HG03108 (cell line): ENCODE measurements around the gene UNC5A.
"Not testable (repeated sequence)": the region's sequence is repeated elsewhere in the genome, so short reads cannot be mapped to it uniquely, and the experiment has no call there.

Source experiments
- ATAC-seq: cut with Tn5 transposase; IDR thresholded peaks from one replicate; pipeline ENCODE4 v1.9.1; 2021; ENCODE audit warnings: moderate library complexity; ENCODE audit not compliant: unreplicated experiment

The UNC5A gene

DNA sequence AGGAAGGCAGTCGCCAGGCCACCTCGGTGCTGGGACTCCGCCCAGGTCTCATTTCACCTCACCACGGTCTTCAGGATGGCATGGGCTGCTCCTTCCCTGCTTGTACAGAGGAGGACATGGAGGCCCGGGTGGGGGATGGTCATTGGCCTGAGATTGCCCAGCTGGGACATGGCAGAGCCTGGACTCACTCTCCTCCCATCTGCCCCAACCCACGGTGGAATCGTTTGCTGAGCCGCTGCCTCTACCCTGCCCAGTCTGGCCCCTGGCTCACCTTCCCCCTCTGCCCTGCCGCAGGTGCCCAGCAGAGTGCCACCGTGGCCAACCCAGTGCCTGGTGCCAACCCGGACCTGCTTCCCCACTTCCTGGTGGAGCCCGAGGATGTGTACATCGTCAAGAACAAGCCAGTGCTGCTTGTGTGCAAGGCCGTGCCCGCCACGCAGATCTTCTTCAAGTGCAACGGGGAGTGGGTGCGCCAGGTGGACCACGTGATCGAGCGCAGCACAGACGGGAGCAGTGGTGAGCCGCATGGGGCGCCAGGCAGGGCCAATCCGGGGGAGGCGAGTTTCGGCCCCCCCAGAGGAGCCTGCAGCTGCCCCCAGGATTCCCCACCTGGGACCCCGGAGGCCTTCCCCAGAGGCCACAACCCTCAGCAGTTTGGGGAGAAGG lies 52.1 kb downstream of the UNC5A start:
- ATAC-seq = no peak

DNA sequence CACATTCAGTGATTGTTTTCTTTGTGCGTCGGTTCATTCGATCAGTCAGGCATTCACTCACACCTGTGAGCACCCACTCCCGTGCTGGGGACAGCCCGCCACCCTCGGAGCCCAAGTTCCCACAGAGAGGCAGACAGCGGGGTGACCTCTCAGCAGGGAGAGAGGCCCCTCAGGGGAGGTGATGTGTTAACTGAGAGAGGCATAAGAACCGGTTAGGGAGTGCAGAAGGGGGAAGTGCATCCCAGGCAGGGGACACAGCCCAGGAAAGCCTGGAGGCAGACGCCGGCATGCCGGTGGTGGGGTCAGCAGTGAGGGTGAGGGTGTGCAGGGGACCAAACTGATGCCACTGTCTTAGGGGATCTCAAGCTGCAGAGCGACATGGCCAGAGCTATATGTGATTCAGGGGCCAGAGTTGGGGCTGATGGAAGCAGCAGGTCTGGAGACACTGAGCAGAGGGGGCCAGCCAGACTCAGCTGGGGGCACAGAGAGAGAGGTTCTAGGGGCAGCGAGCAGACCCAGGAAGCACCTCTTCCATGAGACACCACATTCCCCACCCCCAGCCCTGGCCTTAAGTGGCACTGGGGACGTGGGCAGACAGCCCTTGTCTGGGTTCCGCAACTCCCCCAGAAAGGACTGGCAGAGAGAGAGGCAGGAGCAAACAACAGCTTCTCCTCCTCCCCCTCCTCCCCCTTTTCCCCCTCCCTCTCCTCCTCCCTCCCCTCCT lies 52.8 kb downstream of the UNC5A start:
- ATAC-seq = no peak

DNA sequence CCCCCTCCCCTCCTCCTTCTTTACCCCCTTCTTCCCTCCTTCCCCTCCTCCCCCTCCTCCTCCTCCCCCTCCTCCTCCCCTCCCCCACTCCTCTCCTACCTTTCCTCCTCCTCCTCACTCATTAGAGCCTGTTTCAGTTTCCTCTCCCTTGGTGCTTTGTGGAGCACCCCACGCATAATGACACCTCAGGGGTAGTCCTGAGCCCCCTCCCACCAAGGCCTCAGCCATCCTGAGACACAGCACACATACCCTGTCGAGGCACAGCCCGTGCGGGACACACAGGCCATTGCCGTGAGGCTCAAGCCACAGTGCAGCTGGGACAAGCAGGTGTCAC lies 53.4 kb downstream of the UNC5A start:
- no peak for ATAC-seq

DNA sequence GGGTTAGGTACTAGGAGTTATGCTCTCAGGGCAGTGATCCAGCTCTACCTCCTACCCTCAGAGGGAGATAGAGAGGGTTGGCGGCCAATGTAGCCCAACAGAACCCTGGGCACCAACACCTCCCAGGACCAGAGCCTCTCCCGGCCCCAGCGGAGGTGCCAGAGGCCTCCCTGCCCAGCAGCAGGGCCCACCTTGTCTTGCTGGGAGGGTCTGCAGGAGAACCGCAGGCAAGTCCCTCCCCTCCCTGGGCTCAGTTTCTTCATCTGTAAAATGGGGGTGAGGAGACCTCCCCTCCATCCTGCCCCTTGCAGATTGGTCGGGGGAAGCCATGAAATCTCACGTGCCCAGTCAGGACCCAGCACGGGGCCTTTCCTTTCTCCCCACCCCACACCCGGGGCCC lies 54.4 kb downstream of the UNC5A start:
- no peak for ATAC-seq

DNA sequence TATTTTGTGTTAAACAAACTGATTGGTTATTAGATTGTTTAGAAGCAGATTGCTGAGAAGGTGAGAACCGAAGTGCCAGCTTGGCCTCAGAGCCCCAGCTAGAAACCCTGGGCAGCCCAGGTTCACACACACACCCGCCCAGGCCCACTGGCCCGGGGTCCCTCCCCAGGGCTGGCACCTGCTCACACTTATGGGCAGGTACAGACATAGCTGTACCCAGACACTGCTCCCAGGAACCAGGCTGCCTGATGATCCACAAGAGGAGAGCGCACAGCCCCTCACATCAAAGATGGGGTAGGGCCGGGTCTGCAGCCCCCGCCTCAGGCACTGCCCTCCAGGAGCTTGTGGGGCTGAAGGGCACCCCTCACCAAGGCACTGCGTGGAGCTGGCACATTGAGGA lies 55.6 kb downstream of the UNC5A start:
- ATAC-seq = no peak

DNA sequence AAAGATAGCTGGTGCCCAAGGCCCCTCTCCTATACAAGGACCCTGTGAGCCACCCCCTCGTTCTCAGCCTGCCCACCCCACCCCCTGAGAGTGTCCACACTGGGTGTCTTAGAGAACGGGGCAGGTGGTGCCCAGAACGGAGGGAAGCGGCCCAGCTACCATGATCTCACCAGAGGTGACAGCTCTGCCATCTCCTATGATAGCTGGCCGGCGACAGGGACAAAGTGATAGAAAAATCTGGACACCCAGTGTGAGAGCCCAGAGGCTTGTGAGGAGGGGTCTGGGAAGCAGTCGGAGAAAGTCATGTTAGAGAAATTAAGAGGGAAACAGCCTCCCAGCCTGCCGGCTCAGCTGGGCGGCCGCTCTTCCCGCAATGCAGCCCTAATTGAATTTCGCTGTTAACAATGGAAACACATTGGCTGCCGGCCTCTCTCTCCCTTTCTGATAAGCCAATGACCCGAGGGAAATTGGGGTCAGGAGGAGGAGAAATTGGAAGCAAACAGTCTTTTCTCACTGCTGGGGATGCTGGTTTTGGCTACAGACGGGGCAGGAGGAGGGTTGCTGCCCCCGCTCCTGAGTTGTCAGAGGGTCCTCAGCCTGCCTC lies 56.5 kb downstream of the UNC5A start:
- ATAC-seq = no peak

DNA sequence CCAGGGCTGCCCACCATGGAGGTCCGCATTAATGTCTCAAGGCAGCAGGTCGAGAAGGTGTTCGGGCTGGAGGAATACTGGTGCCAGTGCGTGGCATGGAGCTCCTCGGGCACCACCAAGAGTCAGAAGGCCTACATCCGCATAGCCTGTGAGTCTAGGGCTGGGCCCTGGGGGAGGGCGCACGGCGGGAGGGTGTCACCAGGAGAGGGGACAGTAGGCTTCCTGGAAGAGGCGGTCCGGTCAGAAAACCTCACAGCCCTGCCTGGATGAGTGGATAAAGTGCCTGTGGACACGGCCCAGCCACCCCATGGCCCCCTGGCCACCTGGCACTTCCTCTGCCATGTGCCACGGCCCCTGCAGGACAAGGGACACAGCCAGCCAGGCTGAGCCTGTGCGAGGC lies 57.8 kb downstream of the UNC5A start:
- no peak for ATAC-seq

DNA sequence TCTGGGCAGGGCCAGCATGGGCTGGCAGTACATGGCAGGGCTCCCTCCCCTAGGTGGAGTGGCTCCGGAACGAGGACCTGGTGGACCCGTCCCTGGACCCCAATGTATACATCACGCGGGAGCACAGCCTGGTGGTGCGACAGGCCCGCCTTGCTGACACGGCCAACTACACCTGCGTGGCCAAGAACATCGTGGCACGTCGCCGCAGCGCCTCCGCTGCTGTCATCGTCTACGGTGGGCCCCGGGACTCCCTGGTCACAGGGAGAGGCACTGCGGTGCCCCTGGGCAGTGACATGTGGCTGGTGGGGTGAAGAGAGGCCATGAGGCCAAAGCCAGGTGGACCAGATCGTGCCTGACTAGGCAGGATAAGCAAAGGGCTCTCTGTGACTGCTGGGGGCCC lies 58.4 kb downstream of the UNC5A start:
- no peak for ATAC-seq

DNA sequence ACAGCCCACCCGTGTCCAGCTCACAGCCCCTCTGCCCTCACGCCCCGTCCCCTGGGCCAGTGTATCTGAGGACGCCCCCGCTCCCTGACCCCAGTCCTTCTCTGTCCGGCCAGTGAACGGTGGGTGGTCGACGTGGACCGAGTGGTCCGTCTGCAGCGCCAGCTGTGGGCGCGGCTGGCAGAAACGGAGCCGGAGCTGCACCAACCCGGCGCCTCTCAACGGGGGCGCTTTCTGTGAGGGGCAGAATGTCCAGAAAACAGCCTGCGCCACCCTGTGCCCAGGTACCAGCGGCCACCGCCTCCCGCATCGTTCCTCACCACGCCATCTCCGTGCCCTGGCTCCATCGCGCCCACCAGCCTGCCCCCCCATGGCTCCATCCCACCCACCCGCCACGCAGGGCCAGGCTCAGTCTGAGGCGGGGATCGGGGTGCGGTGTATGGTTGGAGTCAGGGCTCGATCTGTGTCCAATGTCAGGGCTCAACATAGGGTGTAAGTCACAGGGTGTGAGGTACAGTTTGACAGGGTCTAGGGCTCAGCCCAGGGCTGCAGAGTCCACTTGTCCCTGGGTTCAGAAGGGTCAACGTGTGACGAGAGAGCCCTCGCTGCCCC lies 59.2 kb downstream of the UNC5A start:
- ATAC-seq = no peak

DNA sequence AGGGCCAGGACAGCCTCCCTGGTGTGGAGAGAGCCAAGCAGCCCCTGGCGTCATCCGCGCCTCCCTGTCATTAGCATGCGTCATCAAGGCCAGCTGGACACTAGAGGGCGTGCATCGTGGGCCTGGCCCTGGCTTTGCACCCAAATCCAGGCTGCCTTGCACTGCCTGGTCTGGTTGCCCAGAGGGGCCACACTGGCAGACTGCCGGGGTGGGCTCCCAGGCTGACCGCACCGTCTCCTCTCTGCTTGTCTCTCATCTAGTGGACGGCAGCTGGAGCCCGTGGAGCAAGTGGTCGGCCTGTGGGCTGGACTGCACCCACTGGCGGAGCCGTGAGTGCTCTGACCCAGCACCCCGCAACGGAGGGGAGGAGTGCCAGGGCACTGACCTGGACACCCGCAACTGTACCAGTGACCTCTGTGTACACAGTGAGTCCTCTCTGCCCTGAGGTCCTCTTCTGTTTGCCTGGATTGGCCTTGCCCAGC lies 59.8 kb downstream of the UNC5A start:
- no peak for ATAC-seq

DNA sequence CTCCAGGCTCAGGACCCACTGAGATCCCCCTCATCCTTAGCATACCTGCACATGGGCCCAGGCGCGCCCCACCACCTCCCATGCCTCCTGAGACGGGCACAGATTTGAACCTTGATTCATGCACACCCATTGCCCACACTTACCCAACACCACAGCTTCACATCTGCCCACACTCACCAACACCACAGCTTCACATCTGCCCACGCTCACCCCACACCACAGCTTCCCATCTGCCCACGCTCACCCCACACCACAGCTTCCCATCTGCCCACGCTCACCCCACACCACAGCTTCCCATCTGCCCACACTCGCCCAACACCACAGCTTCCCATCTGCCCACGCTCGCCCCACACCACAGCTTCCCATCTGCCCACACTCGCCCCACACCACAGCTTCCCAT lies 60.3 kb downstream of the UNC5A start:
- not testable (repeated sequence) for ATAC-seq

DNA sequence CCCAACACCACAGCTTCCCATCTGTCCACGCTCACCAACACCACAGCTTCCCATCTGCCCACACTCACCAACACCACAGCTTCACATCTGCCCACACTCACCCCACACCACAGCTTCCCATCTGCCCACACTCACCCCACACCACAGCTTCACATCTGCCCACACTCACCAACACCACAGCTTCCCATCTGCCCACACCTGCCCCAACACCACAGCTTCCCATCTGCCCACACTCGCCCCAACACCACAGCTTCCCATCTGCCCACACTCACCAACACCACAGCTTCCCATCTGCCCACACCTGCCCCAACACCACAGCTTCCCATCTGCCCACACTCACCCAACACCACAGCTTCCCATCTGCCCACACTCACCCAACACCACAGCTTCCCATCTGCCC lies 62.2 kb downstream of the UNC5A start:
- not testable (repeated sequence) for ATAC-seq

DNA sequence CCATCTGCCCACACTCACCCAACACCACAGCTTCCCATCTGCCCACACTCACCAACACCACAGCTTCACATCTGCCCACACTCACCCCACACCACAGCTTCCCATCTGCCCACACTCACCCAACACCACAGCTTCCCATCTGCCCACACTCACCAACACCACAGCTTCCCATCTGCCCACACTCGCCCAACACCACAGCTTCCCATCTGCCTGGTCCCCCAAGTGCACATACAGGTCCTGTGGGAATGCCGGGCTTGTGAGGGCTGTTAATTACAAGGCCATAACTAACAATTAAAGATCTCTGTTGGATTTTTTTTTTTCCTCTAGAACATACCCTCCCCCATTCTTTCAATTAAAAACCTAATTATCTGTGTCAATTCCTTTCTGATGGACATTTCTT lies 62.7 kb downstream of the UNC5A start:
- not testable (repeated sequence) for ATAC-seq

DNA sequence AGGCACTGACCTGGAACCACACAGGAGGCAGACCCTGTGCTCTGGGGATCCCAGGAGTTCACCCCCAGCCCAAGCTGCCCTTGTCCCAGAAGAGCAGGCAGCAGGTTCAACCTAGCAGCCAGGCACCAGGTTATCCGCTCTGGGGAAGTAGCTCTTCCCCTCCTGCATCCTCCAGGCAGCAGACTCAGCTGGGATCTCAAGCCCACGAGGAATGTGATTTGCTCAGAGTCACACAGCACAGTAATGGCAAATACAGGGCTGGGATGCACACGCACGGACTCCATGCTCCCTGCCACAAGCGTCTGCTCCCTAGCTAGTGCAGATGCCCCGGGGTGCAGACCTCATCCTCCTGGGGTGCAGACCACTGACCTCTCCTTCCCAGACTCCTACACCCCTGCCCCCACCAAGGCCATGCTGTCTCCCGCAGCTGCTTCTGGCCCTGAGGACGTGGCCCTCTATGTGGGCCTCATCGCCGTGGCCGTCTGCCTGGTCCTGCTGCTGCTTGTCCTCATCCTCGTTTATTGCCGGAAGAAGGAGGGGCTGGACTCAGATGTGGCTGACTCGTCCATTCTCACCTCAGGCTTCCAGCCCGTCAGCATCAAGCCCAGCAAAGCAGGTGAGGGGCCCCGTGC lies 63.3 kb downstream of the UNC5A start:
- no peak for ATAC-seq

DNA sequence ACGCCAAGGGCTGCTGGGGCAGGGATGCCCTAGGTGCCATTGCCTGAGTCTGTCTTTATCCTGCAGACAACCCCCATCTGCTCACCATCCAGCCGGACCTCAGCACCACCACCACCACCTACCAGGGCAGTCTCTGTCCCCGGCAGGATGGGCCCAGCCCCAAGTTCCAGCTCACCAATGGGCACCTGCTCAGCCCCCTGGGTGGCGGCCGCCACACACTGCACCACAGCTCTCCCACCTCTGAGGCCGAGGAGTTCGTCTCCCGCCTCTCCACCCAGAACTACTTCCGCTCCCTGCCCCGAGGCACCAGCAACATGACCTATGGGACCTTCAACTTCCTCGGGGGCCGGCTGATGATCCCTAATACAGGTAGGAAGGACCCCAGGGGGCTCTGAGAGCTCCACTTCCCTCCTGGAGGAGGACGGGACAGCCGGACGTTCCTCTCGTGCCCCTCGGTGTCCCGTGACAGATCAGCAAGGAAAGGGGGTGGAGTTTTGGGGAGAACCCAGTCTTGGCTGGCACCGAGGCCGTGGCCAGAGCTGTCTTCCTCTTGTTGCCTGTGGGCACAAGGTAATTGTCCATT lies 63.9 kb downstream of the UNC5A start:
- no peak for ATAC-seq

DNA sequence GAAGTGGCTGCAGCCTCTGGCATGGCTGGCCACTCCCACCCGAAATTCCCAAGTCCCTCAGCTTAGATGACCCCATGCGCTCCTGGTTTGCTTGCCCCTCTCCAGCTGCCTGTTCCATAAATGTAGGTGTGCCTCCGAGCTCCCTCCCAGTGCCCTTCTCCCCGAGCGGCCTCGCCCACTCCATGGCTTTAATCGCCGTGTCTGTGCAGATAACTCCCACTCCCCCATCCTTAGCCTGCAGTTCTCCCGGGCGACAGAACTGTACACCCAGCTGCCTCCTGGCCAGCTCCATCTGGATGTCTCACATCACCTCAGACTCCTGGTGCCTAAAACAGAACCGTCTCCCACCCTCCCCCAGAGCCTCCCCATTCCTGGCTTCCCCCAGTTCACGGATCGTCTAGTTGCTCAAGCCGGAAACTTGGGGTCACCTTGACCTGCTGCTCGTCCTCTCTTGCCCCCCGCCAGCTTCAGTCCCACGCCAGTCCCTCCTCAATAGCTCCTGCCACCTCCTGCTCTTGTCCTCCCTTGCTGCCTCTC lies 64.7 kb downstream of the UNC5A start:
- no peak for ATAC-seq

DNA sequence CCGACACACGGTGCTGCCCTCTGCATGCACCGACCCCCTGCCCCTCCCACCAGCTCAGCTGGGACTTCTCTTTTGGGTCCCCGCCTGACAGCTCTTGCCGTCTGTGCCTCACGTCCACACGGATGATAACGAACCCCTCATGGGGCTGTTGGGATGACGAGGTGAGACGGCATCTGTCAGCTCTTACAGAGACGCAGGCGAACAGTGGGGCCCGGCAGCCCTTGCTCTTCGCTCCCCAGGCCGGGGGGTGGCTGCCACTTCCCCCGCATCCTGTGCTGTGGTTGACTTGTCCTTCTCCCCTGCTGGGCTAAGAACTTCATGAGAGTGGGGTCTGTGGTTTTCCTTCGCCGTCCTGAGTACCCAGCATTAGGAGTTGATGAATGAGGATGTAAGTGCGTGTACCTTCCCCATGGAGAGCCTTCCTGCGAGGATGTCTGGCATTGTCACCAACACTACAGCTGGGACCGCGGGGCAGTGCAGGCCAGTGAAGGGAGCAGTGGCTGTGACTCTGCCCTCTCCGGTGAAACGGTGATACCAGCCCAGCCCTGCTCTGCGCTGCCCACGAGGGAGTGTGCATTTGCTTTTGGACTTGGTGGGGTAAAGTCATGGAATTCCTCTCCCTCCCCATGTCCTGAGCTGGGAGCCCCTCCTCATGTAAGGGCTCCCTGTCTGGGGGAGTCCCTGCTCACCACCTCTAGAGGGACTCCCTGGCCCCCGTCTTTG lies 65.6 kb downstream of the UNC5A start:
- ATAC-seq = no peak

DNA sequence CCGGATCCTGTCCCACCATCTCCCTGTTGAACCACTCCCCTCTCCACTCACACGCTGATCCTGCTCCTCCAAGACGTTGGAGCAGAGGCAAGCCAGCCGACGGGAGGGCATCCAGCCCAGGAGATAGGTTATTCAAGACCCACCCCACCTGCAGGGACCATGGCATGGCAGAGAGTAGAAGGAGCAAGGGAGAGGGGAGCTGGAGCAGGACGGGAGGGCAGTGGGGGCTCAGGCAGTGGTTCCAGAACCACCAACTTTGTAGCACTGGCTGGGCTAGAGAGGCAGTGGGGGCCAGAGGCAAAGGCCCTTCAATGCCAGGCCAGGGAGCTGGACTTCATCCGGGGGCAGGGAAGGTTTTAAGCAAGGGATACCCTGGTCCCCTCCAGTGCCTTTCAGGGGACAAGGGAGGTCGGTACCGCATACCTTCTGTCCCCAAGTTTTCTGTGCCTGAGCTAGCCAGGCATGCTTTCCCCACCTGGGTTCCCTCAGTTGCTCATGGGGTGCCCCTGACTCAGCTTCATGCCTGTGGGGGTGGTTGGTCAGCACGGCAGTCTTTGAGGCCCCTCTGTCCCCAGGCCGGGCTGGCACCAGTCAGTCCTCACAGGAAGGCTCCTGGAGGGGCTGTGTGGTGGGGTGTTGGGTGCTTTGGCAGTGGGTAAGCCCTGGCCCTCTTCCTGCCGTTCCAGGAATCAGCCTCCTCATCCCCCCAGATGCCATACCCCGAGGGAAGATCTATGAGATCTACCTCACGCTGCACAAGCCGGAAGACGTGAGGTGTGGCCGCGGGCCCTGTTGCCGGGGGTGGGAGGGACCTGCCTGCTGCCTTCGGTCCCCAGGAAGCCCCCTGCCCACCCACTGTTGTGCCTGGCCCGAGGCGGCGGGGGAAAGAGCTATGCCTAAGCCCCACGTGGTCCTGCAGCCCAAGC lies 66.4 kb downstream of the UNC5A start:
- ATAC-seq = no peak

DNA sequence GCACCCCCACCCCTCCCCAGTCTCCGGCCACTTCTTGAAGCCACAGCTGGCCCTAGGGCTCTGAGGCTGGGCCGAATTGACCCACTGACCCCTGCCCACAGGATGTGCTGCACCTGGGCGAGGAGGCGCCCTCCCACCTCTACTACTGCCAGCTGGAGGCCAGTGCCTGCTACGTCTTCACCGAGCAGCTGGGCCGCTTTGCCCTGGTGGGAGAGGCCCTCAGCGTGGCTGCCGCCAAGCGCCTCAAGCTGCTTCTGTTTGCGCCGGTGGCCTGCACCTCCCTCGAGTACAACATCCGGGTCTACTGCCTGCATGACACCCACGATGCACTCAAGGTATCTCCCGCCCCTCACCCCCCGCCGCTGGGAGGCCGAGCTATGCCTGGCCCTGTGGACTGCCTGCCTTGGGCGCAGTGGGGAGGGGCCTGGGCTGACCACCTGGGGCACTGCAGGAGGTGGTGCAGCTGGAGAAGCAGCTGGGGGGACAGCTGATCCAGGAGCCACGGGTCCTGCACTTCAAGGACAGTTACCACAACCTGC lies 67.5 kb downstream of the UNC5A start:
- no peak for ATAC-seq
